T-helper 22 cell (primary cell): ENCODE measurements around the gene HLF.

Experiments
- DNase-seq: peaks from one replicate; pipeline ENCODE4 v3.0.0-alpha.2; 2020; ENCODE audit warnings: low read depth

The HLF gene

DNA sequence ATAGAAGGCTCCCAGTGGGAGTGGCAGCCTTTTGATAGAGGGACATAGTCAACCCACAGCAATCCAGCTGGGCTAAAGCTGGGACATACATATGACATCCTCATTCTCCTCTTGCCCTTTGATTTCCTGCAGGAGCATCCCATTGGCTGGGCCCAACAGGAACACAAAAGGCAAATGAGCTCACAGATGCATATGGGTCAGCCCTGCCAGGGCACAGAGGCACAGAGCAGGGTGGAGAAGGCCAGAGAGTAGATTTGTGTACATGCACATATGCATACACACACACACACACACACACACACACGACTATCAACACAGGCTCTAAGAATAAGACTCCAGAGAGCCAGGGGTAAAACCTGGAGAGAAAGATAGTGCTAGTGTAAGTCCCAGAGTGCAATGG is 98.3 kb downstream of the HLF start:
- DNase-seq = no peak

DNA sequence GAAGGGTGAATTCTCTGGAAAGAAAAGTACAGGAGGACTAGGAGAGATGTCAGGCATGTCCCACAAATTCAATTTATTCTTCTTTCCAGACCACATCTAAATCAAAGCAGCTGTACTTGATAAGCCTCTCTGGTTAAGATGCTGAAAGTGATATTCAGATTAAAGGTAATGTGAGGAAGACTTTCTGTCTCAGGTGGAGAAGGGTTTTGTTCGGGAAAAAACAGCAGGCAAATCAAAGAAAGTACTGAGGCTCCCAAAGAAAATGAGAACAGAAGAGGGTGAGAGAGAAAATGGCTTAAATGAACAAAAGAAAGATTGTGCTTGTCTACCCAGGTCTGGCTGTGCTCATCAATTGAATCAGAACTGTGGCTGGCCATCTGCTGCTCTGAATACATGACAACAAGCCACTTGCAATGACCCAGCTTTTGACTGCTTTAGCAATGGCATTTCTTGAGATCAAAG is 101.3 kb downstream of the HLF start:
- DNase-seq = no peak

DNA sequence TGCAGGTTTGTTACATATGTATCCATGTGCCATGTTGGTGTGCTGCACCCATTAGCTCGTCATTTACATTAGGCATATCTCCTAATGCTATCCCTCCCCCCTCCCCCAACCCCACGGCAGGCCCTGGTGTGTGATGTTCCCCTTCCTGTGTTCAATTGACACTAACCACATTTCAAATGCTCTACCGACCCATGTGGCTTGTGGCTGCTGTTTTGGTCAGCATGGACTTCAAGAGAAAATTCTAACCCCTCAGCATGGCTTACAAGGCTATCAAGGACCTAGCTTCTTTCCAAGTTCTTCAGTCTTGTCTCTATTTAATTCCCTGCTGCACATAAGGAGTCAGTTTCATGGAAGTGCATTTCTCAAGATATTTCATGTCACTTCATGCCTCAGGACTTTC is 103.9 kb downstream of the HLF start:
- no peak for DNase-seq
